Measurements from ENCODE around the gene FBL.
"Not testable (repeated sequence)": the region's sequence is repeated elsewhere in the genome, so short reads cannot be mapped to it uniquely, and the experiment has no call there.

Gene FBL

GRCh38 chr19:39845933-39846677, at the start of gene FBL:
Gene FBL, minus strand, starts transcription at chr19:39846379. Its CDS starts 79 bp downstream, at chr19:39846300.
- peaks cover 22 to 24% of the 10 kb centered on the region in 2 experiments for H3K4me1 ChIP-seq (ENCODE audit: control insufficient read depth in 1 of 2, insufficient read depth in 1 of 2, low read depth in 1 of 2, low read length in 1 of 2)
- no peaks in the 10 kb centered on the region for H3K9me3 ChIP-seq
- no peaks in the 10 kb centered on the region for H3K36me3 ChIP-seq
- peak within 1 kb of the TSS; percentile 78 for H3K27ac ChIP-seq
- H3K4me3 ChIP-seq (ENCODE audit: low read depth in 1 of 2, low read length in 1 of 2) = peak within 1 kb of the TSS; percentile 69 to 84
- TF ChIP-seq, protein P1, sequence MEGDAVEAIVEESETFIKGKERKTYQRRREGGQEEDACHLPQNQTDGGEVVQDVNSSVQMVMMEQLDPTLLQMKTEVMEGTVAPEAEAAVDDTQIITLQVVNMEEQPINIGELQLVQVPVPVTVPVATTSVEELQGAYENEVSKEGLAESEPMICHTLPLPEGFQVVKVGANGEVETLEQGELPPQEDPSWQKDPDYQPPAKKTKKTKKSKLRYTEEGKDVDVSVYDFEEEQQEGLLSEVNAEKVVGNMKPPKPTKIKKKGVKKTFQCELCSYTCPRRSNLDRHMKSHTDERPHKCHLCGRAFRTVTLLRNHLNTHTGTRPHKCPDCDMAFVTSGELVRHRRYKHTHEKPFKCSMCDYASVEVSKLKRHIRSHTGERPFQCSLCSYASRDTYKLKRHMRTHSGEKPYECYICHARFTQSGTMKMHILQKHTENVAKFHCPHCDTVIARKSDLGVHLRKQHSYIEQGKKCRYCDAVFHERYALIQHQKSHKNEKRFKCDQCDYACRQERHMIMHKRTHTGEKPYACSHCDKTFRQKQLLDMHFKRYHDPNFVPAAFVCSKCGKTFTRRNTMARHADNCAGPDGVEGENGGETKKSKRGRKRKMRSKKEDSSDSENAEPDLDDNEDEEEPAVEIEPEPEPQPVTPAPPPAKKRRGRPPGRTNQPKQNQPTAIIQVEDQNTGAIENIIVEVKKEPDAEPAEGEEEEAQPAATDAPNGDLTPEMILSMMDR (IDR thresholded peaks at IDR 0.05) = no peak
- H3K27me3 ChIP-seq = peaks cover 9% of the 10 kb centered on the region

DNA sequence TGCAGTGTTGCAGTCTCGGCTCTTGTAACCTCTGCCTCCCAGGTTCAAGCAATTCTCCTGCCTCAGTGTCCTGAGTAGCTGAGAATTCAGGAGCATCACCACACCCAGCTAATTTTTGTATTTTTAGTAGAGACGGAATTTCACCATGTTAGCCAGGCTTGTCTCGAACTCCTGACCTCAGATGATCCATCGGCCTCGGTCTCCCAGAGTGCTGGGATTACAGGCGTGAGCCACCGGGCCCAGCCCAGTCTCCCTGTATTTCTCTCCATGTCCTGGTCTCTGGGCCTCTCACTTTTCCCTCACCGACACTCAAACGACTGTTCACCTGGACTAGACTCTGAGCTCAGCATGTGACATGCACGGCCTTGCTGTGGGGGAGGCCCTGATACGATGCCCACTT, 48.9 kb upstream of the FBL start:
- not testable (repeated sequence) for H3K4me1 ChIP-seq (ENCODE audit: control insufficient read depth in 1 of 2, insufficient read depth in 1 of 2, low read depth in 1 of 2, low read length in 1 of 2); H3K9me3 ChIP-seq; H3K36me3 ChIP-seq; H3K27ac ChIP-seq; H3K4me3 ChIP-seq (ENCODE audit: low read depth in 1 of 2, low read length in 1 of 2)
- H3K27me3 ChIP-seq = peaks cover 31% of the 10 kb centered on the region

DNA sequence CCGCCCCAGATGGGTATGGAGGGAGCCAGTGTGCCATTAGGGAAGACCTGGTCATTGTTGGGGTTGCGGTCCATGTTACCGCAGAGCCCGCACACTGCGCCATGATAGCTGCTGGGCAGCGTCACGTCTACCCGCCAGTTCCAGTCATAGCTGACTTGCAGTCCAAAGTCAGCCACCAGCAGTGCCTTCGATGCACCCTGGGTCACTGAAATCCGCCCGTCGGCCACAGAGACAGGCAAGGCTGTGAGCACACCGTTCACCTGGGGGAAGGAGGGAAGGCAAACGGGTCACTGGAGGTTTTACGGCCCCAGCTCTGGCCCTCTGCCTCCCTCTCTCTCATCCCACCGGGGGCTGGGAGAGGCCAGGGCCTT, 48.0 kb upstream of the FBL start:
- H3K9me3 ChIP-seq; H3K27ac ChIP-seq; H3K36me3 ChIP-seq; H3K4me1 ChIP-seq (ENCODE audit: control insufficient read depth in 1 of 2, insufficient read depth in 1 of 2, low read depth in 1 of 2, low read length in 1 of 2); H3K4me3 ChIP-seq (ENCODE audit: low read depth in 1 of 2, low read length in 1 of 2): not testable (repeated sequence)
- H3K27me3 ChIP-seq = peaks cover 31% of the 10 kb centered on the region

DNA sequence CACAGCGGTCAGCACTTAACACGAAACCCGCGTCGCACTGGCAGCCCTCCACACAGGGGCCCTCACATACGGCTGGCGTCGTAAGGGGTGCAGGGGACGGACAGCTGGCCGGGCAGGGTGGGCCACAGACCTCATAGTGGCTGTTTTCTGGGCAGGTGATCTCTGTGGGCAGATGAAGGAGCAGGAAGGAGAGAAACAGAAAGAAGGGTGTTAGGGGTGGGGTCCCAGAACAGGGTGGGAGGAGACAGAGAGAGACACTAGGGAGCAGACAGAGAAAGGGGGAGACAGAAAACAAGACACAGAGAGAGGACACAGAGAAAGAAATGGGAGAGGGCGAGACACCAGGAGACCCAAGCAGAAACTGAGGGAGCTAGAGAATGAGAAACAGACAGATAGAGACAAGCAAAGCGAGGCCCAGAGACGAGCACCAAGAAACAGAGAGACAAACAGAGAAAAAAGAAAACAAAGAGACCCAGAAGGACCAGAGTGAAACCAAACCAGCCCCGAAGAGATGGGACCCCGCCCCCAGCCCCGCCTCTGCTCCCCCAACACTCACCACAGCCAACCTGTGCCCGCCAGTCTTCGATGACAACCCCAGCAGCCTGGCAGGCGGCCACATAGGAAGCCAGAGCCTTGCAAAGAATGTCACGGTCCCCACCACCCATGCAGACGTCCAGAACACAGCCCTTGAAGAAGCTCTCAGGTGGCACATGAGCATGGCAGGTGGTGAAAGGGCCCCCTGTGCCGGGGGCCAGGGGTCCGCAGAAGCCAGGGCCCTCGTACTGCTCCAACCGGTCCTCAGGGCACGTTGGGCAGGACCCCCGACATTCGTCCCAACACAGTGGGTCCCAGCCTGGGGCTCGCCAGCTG, 47.4 kb upstream of the FBL start:
- H3K36me3 ChIP-seq; H3K27ac ChIP-seq; H3K4me1 ChIP-seq (ENCODE audit: control insufficient read depth in 1 of 2, insufficient read depth in 1 of 2, low read depth in 1 of 2, low read length in 1 of 2); H3K4me3 ChIP-seq (ENCODE audit: low read depth in 1 of 2, low read length in 1 of 2); H3K9me3 ChIP-seq: not testable (repeated sequence)
- H3K27me3 ChIP-seq = peaks cover 31% of the 10 kb centered on the region

DNA sequence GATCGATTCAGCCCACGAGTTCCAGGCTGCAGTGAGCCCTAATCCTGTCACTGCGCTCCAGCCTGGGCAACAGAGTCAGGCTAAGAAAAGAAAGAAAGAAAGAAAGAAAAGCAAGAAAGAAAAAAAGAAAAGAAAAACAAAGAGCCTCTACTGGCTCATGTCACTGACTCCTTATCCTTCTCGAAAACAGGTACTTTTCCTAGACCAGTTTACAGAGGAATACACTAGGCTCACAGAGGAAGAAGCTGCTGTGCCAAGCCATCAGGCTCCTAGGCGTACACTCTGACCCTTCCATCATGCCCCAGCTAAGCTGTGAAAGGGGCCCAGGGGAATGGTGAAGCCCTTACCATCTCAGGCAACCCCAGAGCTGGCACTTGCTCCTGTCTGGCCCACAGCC, 46.3 kb upstream of the FBL start:
- H3K9me3 ChIP-seq; H3K27ac ChIP-seq; H3K36me3 ChIP-seq; H3K4me3 ChIP-seq (ENCODE audit: low read depth in 1 of 2, low read length in 1 of 2); H3K4me1 ChIP-seq (ENCODE audit: control insufficient read depth in 1 of 2, insufficient read depth in 1 of 2, low read depth in 1 of 2, low read length in 1 of 2): not testable (repeated sequence)
- peaks cover 31% of the 10 kb centered on the region for H3K27me3 ChIP-seq

DNA sequence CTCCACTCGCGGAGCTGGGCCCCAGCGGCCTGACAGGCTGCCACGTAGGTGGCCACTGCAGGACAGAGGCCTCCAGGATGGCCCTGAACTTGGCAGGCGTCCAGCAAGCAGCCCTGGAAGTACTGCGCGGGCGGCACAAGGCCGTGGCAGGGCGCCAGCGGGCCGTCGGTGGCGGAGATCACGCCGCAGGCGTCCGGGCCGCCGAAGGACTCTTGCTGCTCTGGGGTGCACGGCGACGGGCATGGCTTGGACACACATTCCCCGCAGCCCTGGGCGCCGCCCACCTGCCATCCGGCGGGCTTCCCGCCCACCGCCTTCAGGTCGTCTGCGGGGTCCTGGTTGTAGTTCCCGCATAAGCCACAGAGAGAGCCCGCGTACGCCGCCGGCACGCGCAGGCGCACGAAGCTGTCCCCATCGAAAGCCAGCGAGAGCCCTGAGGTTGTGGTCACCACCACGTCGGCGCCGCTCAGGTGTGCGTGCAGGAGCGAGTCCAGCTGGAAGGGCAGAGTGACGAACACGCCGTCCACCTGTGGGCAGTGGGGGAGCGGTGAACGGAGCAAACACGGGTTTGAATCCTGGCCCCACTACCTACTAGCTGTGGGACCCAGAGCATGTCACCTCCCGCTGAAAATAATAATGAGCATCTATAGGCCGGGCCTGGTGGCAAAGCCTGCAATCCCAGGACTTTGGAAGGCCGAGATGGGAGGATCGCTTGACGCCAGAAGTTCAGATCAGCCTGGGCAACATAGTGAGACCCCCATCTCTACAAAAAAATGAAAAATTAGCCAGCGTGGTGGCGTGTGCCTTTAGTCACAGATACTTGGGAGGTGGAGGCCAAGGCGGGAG, 45.7 kb upstream of the FBL start:
- H3K27me3 ChIP-seq = peaks cover 31% of the 10 kb centered on the region
- not testable (repeated sequence) for H3K4me1 ChIP-seq (ENCODE audit: control insufficient read depth in 1 of 2, insufficient read depth in 1 of 2, low read depth in 1 of 2, low read length in 1 of 2); H3K27ac ChIP-seq; H3K9me3 ChIP-seq; H3K36me3 ChIP-seq; H3K4me3 ChIP-seq (ENCODE audit: low read depth in 1 of 2, low read length in 1 of 2)

DNA sequence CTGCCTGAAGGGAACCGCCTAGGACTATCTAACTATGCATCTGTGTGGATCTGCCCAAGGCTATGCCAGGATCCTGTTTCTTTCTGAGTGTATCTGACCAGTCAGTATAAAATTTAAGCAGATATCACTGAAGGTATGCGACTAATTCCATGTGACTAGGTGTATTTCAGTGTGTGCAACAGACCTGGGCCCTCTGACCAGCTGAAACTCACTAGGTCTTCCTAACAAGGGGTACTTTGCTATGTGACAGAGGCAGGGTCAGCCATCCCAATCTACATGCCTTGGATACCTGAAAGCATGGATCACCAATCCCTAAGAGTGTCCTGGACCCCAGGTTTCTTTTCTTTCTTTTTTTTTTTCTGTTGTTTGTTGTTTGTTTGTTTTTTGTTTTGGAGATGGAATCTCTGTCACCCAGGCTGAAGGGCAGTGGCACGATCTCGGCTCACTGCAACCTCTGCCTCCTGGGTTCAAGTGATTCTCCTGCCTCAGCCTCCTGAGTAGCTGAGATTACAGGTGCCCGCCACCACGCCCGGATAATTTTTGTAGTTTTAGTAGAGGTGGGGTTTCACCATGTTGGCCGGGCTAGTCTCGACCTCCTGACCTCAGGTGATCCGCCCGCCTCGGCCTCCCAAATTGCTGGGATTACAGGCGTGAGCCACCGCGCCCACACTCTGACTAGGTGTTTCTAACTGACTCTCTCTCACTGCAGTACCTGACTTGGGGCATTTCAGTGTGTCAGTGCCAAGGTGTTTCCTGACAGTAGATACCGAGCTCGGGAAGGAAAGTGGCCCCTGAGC, 44.8 kb upstream of the FBL start:
- H3K4me1 ChIP-seq (ENCODE audit: control insufficient read depth in 1 of 2, insufficient read depth in 1 of 2, low read depth in 1 of 2, low read length in 1 of 2) = no peaks in the 10 kb centered on the region
- H3K4me3 ChIP-seq (ENCODE audit: low read depth in 1 of 2, low read length in 1 of 2) = no peak overlapping the region
- TF ChIP-seq, protein P1 (IDR thresholded peaks at IDR 0.05) = no peak
- no peaks in the 10 kb centered on the region for H3K9me3 ChIP-seq
- H3K27ac ChIP-seq = no peak overlapping the region
- H3K36me3 ChIP-seq = no peaks in the 10 kb centered on the region
- H3K27me3 ChIP-seq = peaks cover 31% of the 10 kb centered on the region

GRCh38 chr19:39889872-39890754, 43.9 kb upstream of the FBL start:
- H3K4me1 ChIP-seq (ENCODE audit: control insufficient read depth in 1 of 2, insufficient read depth in 1 of 2, low read depth in 1 of 2, low read length in 1 of 2); H3K9me3 ChIP-seq; H3K4me3 ChIP-seq (ENCODE audit: low read depth in 1 of 2, low read length in 1 of 2); H3K27ac ChIP-seq; H3K36me3 ChIP-seq: not testable (repeated sequence)
- H3K27me3 ChIP-seq = peaks cover 31% of the 10 kb centered on the region

GRCh38 chr19:39887456-39887951, 41.3 kb upstream of the FBL start:
- H3K4me3 ChIP-seq (ENCODE audit: low read depth in 1 of 2, low read length in 1 of 2); H3K36me3 ChIP-seq; H3K27ac ChIP-seq; H3K9me3 ChIP-seq; H3K4me1 ChIP-seq (ENCODE audit: control insufficient read depth in 1 of 2, insufficient read depth in 1 of 2, low read depth in 1 of 2, low read length in 1 of 2): not testable (repeated sequence)
- peaks cover 23% of the 10 kb centered on the region for H3K27me3 ChIP-seq

Measured in neutrophil (primary cell).